Panc1 (cell line): ENCODE data around the gene XYLT1.

Experiments
- CTCF ChIP-seq: fragments of 450-650 bp; IDR thresholded peaks from 2 replicates; pipeline ENCODE4 v1.5.1; 2017; ENCODE audit warnings: mild to moderate bottlenecking
- POLR2AphosphoS5 ChIP-seq: IDR thresholded peaks from 2 replicates; pipeline ENCODE4 v1.6.1; 2012; ENCODE audit warnings: mild to moderate bottlenecking, low read depth, low read length, moderate library complexity
- SIN3A ChIP-seq: IDR thresholded peaks from 2 replicates; pipeline ENCODE4 v1.6.1; 2012; ENCODE audit warnings: low read depth, mild to moderate bottlenecking, low read length, moderate library complexity, borderline replicate concordance; ENCODE audit not compliant: insufficient read depth
- TCF7L2 ChIP-seq: IDR thresholded peaks from 2 replicates; pipeline ENCODE4 v1.6.1; 2011; ENCODE audit warnings: mild to moderate bottlenecking, low read depth, low read length, inconsistent platforms
- TF ChIP-seq, protein P1 (sequence below), 2 experiments: IDR thresholded peaks; 2 replicates each; pipeline ENCODE4 v1.6.1; 2011 to 2012; ENCODE audit warnings: low read depth in 2 of 2, control low read depth in 1 of 2, low read length in 1 of 2, mild to moderate bottlenecking in 1 of 2, moderate library complexity in 1 of 2; ENCODE audit not compliant: insufficient read depth in 1 of 2

- TF ChIP-seq CTCF (no peak), POLR2AphosphoS5 (no peak), TCF7L2 (no peak), SIN3A (no peak)
- TF ChIP-seq, protein P1, sequence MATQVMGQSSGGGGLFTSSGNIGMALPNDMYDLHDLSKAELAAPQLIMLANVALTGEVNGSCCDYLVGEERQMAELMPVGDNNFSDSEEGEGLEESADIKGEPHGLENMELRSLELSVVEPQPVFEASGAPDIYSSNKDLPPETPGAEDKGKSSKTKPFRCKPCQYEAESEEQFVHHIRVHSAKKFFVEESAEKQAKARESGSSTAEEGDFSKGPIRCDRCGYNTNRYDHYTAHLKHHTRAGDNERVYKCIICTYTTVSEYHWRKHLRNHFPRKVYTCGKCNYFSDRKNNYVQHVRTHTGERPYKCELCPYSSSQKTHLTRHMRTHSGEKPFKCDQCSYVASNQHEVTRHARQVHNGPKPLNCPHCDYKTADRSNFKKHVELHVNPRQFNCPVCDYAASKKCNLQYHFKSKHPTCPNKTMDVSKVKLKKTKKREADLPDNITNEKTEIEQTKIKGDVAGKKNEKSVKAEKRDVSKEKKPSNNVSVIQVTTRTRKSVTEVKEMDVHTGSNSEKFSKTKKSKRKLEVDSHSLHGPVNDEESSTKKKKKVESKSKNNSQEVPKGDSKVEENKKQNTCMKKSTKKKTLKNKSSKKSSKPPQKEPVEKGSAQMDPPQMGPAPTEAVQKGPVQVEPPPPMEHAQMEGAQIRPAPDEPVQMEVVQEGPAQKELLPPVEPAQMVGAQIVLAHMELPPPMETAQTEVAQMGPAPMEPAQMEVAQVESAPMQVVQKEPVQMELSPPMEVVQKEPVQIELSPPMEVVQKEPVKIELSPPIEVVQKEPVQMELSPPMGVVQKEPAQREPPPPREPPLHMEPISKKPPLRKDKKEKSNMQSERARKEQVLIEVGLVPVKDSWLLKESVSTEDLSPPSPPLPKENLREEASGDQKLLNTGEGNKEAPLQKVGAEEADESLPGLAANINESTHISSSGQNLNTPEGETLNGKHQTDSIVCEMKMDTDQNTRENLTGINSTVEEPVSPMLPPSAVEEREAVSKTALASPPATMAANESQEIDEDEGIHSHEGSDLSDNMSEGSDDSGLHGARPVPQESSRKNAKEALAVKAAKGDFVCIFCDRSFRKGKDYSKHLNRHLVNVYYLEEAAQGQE (IDR thresholded peaks at IDR 0.05; ENCODE audit: insufficient read depth in 1 of 2, low read depth in 2 of 2, low read length in 1 of 2), result no peak
Observed at GRCh38 chr16:17451843-17452242, 18.9 kb downstream of the XYLT1 start.
